K562 (cell line): ENCODE measurements around the gene NCAPG2. TPM values are rescaled to one million over a fixed set of nuclear protein-coding genes. Genes with fewer than 3 reads are reported as not detected.

Experiments
- ATAC-seq: fragments of 200-7000 bp; cut with Tn5 transposase; 3 replicates; pipeline ENCODE4 v1.9.1; 2020; ENCODE audit warnings: moderate library complexity
- BruUV-seq: library from RNA; stranded (reverse); fragments of 400-500 nt; replicated peaks from 2 replicates; lab custom pipeline; 2021; lab: Mats Ljungman, UMichigan
- CTCF ChIA-PET: fragments of 300-600 bp; formaldehyde crosslinking; extraction: SDS; loops from one replicate; lab custom pipeline; 2021; ENCODE audit warnings: low intra/inter-chr PET ratio; lab: Yijun Ruan, JAX
- POLR2A ChIA-PET: fragments of 300-600, 350-650 bp; sonication (Branson Sonifier 250); formaldehyde crosslinking; extraction: SDS; loops from one replicate; lab custom pipeline; 2021; ENCODE audit warnings: antibody characterized with exemption, inconsistent platforms; lab: Yijun Ruan, JAX
- DNase-seq, 4 experiments: peaks; one replicate each; pipeline versions ENCODE4 v3.0.0 to v3.0.0-alpha.2; 2011 to 2018; ENCODE audit warnings: low spot score in 3 of 4, mixed read lengths in 3 of 4; ENCODE audit errors: extremely low read depth in 1 of 4
- FAIRE-seq: peaks from 2 replicates; lab custom pipeline; 2011; peaks lifted over from hg19 to GRCh38; lab: Jason Lieb, UNC
- H2AFZ ChIP-seq: 2 replicates; pipeline ENCODE4 v1.6.0; 2011; ENCODE audit warnings: low read depth, low read length, control low read depth, inconsistent platforms
- H3K27ac ChIP-seq: fragments of 200-600 bp; 3 replicates; pipeline ENCODE4 v1.8.0; 2011; ENCODE audit warnings: low read depth, mild to moderate bottlenecking, control low read depth, inconsistent platforms, low read length, moderate library complexity, mixed read lengths; ENCODE audit errors: extremely low read depth
- H3K27me3 ChIP-seq, 2 experiments: fragments of 300-600 bp in 1 of 2; 2 replicates in 1 of 2; 3 replicates in 1 of 2; pipeline versions ENCODE4 v1.6.0 to v1.8.0; 2011; ENCODE audit warnings: inconsistent platforms in 2 of 2, low read length in 2 of 2, mild to moderate bottlenecking in 1 of 2, mixed read lengths in 1 of 2, moderate library complexity in 1 of 2; ENCODE audit not compliant: control insufficient read depth in 2 of 2, insufficient read depth in 2 of 2
- H3K36me3 ChIP-seq: fragments of 300-600 bp; 3 replicates; pipeline ENCODE4 v1.8.0; 2011; ENCODE audit warnings: mild to moderate bottlenecking, low read length, inconsistent platforms; ENCODE audit not compliant: control insufficient read depth, insufficient read depth
- H3K4me1 ChIP-seq, 2 experiments: fragments of 200-600 bp in 1 of 2; replicated peaks in 1 of 2; 2 replicates in 1 of 2; 3 replicates in 1 of 2; pipeline versions ENCODE4 v1.5.1 to v1.8.0; 2011; ENCODE audit warnings: inconsistent platforms in 2 of 2, low read length in 2 of 2, mild to moderate bottlenecking in 1 of 2, mixed read lengths in 1 of 2, moderate library complexity in 1 of 2; ENCODE audit not compliant: control insufficient read depth in 2 of 2, insufficient read depth in 2 of 2
- H3K4me2 ChIP-seq: 2 replicates; pipeline ENCODE4 v1.6.1; 2011; ENCODE audit warnings: low read length, control low read depth, inconsistent platforms, mixed read lengths; ENCODE audit not compliant: insufficient read depth
- H3K4me3 ChIP-seq: fragments of 200-600 bp; sonication (generic), shearing (Covaris generic); 2 replicates; pipeline ENCODE4 v1.5.1; 2016; ENCODE audit warnings: control low read depth, inconsistent platforms
- H3K79me2 ChIP-seq: fragments of 200-600 bp; 3 replicates; pipeline ENCODE4 v1.8.0; 2011; ENCODE audit warnings: low read length, inconsistent platforms; ENCODE audit not compliant: control insufficient read depth, insufficient read depth
- H3K9ac ChIP-seq, 2 experiments: 2 replicates each; pipeline versions ENCODE4 v1.6.0 to v1.6.1; 2011; ENCODE audit warnings: low read depth in 2 of 2, low read length in 2 of 2, control low read depth in 1 of 2, inconsistent platforms in 1 of 2, mild to moderate bottlenecking in 1 of 2, mixed read lengths in 1 of 2; ENCODE audit not compliant: insufficient read depth in 1 of 2
- H3K9me1 ChIP-seq: one replicate; pipeline ENCODE4 v1.6.0; 2011; ENCODE audit warnings: inconsistent platforms, mild to moderate bottlenecking, low read length, moderate library complexity; ENCODE audit not compliant: control insufficient read depth, insufficient read depth
- H3K9me3 ChIP-seq: replicated peaks from 2 replicates; pipeline ENCODE4 v1.5.1; 2011; ENCODE audit warnings: low read depth, low read length, inconsistent platforms; ENCODE audit not compliant: control insufficient read depth, insufficient read depth
- H4K20me1 ChIP-seq: replicated peaks from 2 replicates; pipeline ENCODE4 v1.6.1; 2011; ENCODE audit warnings: low read length, inconsistent platforms, mixed read lengths; ENCODE audit not compliant: control insufficient read depth, insufficient read depth
- ATF1 ChIP-seq, 2 experiments: fragments of 450-650 bp in 1 of 2; IDR thresholded peaks; 2 replicates each; pipeline ENCODE4 v1.6.1; 2016; ENCODE audit warnings: missing compliant biosample characterization in 1 of 2, missing genetic modification characterization in 1 of 2
- CREB1 ChIP-seq, 2 experiments: sonication (generic) in 1 of 2; formaldehyde crosslinking in 1 of 2; IDR thresholded peaks; 2 replicates each; pipeline versions ENCODE4 v1.6.1 to v1.8.0; 2012 to 2022; ENCODE audit warnings: inconsistent platforms in 1 of 2, mild to moderate bottlenecking in 1 of 2, missing genetic modification reagents in 1 of 2, moderate library complexity in 1 of 2
- CTCFL ChIP-seq: IDR thresholded peaks from 2 replicates; pipeline ENCODE4 v1.6.1; 2011; ENCODE audit warnings: borderline replicate concordance, low read depth, mild to moderate bottlenecking, moderate library complexity, low read length; ENCODE audit not compliant: insufficient read depth, poor library complexity, severe bottlenecking
- PURB ChIP-seq: sonication (generic); formaldehyde crosslinking; IDR thresholded peaks from 2 replicates; pipeline ENCODE4 v1.9.0; 2021; ENCODE audit warnings: low read depth, mild to moderate bottlenecking, missing genetic modification reagents
- RBM14 ChIP-seq: fragments of 200-400 bp; formaldehyde crosslinking; IDR thresholded peaks from 2 replicates; pipeline ENCODE4 v1.6.1; 2018; ENCODE audit warnings: low read depth, mild to moderate bottlenecking, low read length, moderate library complexity, borderline replicate concordance; ENCODE audit not compliant: insufficient read depth
- U2AF2 ChIP-seq: fragments of 200-400 bp; formaldehyde crosslinking; optimal IDR thresholded peaks from 2 replicates; pipeline ENCODE3; 2017; ENCODE audit warnings: low read depth, mild to moderate bottlenecking, low read length
- ZBTB7A ChIP-seq: IDR thresholded peaks from 2 replicates; pipeline ENCODE4 v1.6.1; 2011; ENCODE audit warnings: low read depth, mild to moderate bottlenecking, low read length, moderate library complexity, borderline replicate concordance; ENCODE audit not compliant: control insufficient read depth
- ZC3H4 ChIP-seq: sonication (generic); formaldehyde crosslinking; IDR thresholded peaks from 2 replicates; pipeline ENCODE4 v1.9.0; 2021; ENCODE audit warnings: missing genetic modification reagents, borderline replicate concordance
- ZNF57 ChIP-seq: fragments of 450-650 bp; formaldehyde crosslinking; IDR thresholded peaks from 2 replicates; pipeline ENCODE4 v1.4.0; 2020; ENCODE audit warnings: mild to moderate bottlenecking, moderate library complexity
- ZNF77 ChIP-seq: fragments of 250-450 bp; sonication (Bioruptor Pico); IDR thresholded peaks from 2 replicates; pipeline ENCODE4 v1.5.0; 2020
- WGBS: fragments of 100-300 bp; shearing (Covaris generic); methylation state at CpG from one replicate; pipeline ENCODE4 v1.1.6; 2016; ENCODE audit warnings: low coverage, mixed read lengths; ENCODE audit not compliant: insufficient coverage; ENCODE audit errors: missing lambda C conversion rate; 5-methylcytosine and 5-hydroxymethylcytosine counted together
- in situ Hi-C: fragments of 300-500 bp; cut with MboI; formaldehyde crosslinking; loops from 4 replicates; pipeline ENCODE4 v1.15.0; 2018; ENCODE audit warnings: inconsistent platforms, mixed read lengths
- intact Hi-C: fragments of 100-400 bp; cut with micrococcal nuclease; formaldehyde crosslinking; loops from 2 replicates; pipeline ENCODE4 v1.14.2; 2022
- polyA plus RNA-seq, 8 experiments: library from polyadenylated mRNA; depleted of rRNA in 4 of 8; stranded (reverse) in 5 of 8; unstranded in 3 of 8; fragments of >200 nt; fragmentation: Nextera tagmentation in 2 of 8; fragmentation: Illumina TruSeq in 1 of 8; extraction: Ambion mirVana in 2 of 8; extraction: Trizol in 1 of 8; gene quantifications; 2 replicates each; pipeline versions ENCODE4 v1.2.1 to v1.2.3, GENCODE V29; 2011 to 2014; ENCODE audit warnings: inconsistent platforms in 1 of 8, missing spikeins in 1 of 8
- total RNA-seq, 7 experiments: library from RNA; depleted of rRNA in 6 of 7; stranded (reverse); fragments of >200 nt in 6 of 7; fragmentation: Illumina TruSeq in 2 of 7; extraction: Trizol in 2 of 7; gene quantifications; 2 replicates each; pipeline versions ENCODE4 v1.2.1 to v1.2.3, GENCODE V29; 2011 to 2021; ENCODE audit warnings: low replicate concordance in 1 of 7
- TF ChIP-seq, protein P1 (sequence below): fragments of 250-450 bp; sonication (Bioruptor Pico); IDR thresholded peaks from 2 replicates; pipeline ENCODE4 v1.6.1; 2021; ENCODE audit warnings: mild to moderate bottlenecking
- TF ChIP-seq, protein P2 (sequence below): fragments of 450-650 bp; IDR thresholded peaks from 2 replicates; pipeline ENCODE4 v1.6.1; 2016; ENCODE audit warnings: antibody characterized with exemption
- TF ChIP-seq, protein P3 (sequence below), 2 experiments: IDR thresholded peaks; 2 replicates each; pipeline ENCODE4 v1.6.1; 2011; ENCODE audit warnings: borderline replicate concordance in 1 of 2, control low read depth in 1 of 2, low read depth in 1 of 2, low read length in 1 of 2, mild to moderate bottlenecking in 1 of 2, mixed read lengths in 1 of 2, moderate library complexity in 1 of 2; ENCODE audit not compliant: insufficient read depth in 1 of 2, insufficient read length in 1 of 2, poor library complexity in 1 of 2, severe bottlenecking in 1 of 2; ENCODE audit errors: extremely low read depth in 1 of 2

NCAPG2 gene
- total and polyA plus RNA-seq, 9 of the 15 experiments (the other 6 are each of a cell fraction or from before 2014, with no cell fraction given): 21.5 to 127 (median 86.1) TPM

DNA sequence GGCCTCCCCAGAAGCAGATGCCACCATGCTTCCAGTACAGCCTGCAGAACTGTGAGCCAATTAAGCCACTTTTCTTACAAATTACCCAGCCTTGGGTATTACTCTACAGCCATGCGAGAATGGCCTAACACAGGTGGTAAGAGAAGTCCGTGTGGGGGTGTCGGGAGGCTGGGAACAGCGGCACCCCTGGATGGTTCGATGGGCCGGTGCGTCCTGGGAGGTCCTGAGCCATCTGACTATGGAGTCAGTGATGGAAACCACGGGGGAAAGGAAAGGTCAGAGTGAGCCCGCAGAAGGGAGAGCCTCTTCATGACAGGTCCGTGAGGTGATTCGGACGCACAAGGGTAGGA, 114.4 kb downstream of the NCAPG2 start:
- DNase-seq (no peak), ATAC-seq (no peak), FAIRE-seq (no peak)
- no peak overlapping the region for H3K4me2 ChIP-seq
- H3K27ac ChIP-seq: no peak overlapping the region
- H3K36me3 ChIP-seq: no peaks in the 10 kb centered on the region
- POLR2A ChIA-PET: no interaction called here
- WGBS: under 1% methylated on average over 12 of the region's 12 CpGs
- BruUV-seq: no TSS peak
- H2AFZ ChIP-seq: no peak overlapping the region
- in situ Hi-C loops: no loop called here
- peaks cover 5% of the 10 kb centered on the region for H4K20me1 ChIP-seq
- CTCF ChIA-PET: no interaction called here
- peaks cover 0 to 22% of the 10 kb centered on the region in 2 experiments; a peak in 2 of 5 replicates for H3K4me1 ChIP-seq
- H3K79me2 ChIP-seq: no peaks in the 10 kb centered on the region
- intact Hi-C loops: no loop called here
- H3K9me3 ChIP-seq: peaks cover 7% of the 10 kb centered on the region
- H3K9me1 ChIP-seq: no peaks in the 10 kb centered on the region
- H3K4me3 ChIP-seq: no peak overlapping the region
- H3K9ac ChIP-seq: no peak overlapping the region
- H3K27me3 ChIP-seq: peaks cover 35 to 60% of the 10 kb centered on the region in 2 experiments
- TF ChIP-seq PURB (CRISPR knock-in tag): no peak
- TF ChIP-seq ZC3H4: no peak
- TF ChIP-seq, protein P1, sequence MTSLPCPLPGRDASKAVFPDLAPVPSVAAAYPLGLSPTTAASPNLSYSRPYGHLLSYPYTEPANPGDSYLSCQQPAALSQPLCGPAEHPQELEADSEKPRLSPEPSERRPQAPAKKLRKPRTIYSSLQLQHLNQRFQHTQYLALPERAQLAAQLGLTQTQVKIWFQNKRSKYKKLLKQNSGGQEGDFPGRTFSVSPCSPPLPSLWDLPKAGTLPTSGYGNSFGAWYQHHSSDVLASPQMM (CRISPR knock-in tag): no peak
- no peak for TF ChIP-seq CREB1 (IDR thresholded peaks at IDR 0.05)
- TF ChIP-seq CREB1 (CRISPR knock-in tag; IDR thresholded peaks at IDR 0.05): no peak
- TF ChIP-seq U2AF2: no peak
- no peak for TF ChIP-seq CTCFL
- TF ChIP-seq ATF1 (CRISPR knock-in tag; IDR thresholded peaks at IDR 0.05): no peak
- TF ChIP-seq ATF1 (tag; IDR thresholded peaks at IDR 0.05): no peak
- TF ChIP-seq, protein P2, sequence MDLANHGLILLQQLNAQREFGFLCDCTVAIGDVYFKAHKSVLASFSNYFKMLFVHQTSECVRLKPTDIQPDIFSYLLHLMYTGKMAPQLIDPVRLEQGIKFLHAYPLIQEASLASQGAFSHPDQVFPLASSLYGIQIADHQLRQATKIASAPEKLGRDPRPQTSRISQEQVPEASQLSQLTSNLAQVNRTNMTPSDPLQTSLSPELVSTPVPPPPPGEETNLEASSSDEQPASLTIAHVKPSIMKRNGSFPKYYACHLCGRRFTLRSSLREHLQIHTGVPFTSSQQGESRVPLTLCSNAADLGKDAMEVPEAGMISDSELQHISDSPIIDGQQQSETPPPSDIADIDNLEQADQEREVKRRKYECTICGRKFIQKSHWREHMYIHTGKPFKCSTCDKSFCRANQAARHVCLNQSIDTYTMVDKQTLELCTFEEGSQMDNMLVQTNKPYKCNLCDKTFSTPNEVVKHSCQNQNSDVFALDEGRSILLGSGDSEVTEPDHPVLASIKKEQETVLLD: no peak
- no peak for TF ChIP-seq ZNF57
- no peak for TF ChIP-seq ZBTB7A
- no peak for TF ChIP-seq ZNF77
- TF ChIP-seq RBM14: no peak
- TF ChIP-seq, protein P3, sequence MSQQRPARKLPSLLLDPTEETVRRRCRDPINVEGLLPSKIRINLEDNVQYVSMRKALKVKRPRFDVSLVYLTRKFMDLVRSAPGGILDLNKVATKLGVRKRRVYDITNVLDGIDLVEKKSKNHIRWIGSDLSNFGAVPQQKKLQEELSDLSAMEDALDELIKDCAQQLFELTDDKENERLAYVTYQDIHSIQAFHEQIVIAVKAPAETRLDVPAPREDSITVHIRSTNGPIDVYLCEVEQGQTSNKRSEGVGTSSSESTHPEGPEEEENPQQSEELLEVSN (IDR thresholded peaks at IDR 0.05; ENCODE audit: borderline replicate concordance in 1 of 2, extremely low read depth in 1 of 2, insufficient read depth in 1 of 2, insufficient read length in 1 of 2, low read depth in 1 of 2, low read length in 1 of 2, poor library complexity in 1 of 2, severe bottlenecking in 1 of 2): no peak
